ENCODE data around the gene VWA2. TPM values are rescaled to one million over a fixed set of nuclear protein-coding genes. Genes with fewer than 3 reads are reported as not detected.

VWA2 gene
- total RNA-seq, 2 experiments from 2014 or later, result not detected

- H3K4me1 Mint-ChIP-seq, result no peaks in the 10 kb centered on the region
- ATAC-seq (no peak), DNase-seq (no peak)
- intact Hi-C loops (cut with DNase I, micrococcal nuclease), result no loop called here
- no peak overlapping the region for H3K4me3 Mint-ChIP-seq
- H3K9me3 Mint-ChIP-seq (ENCODE audit: low read depth), result no peaks in the 10 kb centered on the region
- H3K36me3 Mint-ChIP-seq (ENCODE audit: low read depth), result no peaks in the 10 kb centered on the region
- H3K27ac Mint-ChIP-seq, result no peak overlapping the region
- POLR2A ChIA-PET, result no interaction called here
- CTCF ChIA-PET, result no interaction called here
- peaks cover 10% of the 10 kb centered on the region for H3K27me3 Mint-ChIP-seq
Observed at GRCh38 chr10:114279289-114279688, 40.2 kb downstream of the VWA2 start.

DNA sequence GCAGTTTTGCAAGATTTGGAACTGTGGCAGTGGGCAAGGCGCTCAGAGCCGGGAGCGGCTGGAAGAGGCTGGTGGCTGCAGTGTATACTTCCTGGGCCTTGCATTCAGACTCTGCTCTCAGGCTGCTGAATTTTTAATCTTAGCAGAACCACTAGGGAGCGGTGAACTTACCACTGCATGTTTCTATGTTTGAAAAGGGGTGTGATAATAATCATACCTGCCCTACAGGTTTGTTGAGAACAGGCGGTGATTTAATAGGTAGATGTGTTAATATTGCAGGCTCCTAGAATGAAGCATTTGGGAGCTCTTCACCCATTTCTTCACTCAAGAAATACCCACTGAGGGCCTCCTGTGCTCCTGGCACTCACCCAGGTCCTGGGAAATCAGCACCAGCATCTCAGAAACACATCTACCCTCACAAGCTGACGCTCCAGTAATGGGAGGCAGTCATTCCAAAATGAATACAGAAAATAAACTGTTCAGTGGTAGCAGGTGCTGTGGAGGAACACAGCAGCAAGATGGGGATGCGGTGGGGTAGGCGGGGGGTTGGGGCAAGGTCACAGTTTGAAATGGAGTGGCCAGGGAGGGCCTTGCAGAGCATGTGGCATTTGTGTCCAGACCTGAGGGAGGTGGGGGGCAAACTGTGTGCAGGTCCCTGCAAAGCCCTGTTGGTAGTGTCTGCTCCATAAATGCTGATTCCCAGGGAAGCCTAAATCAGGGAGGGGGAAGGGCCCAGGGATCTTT is 41.0 kb downstream of the VWA2 start:
- H3K27ac Mint-ChIP-seq, result no peak overlapping the region
- H3K36me3 Mint-ChIP-seq (ENCODE audit: low read depth), result no peaks in the 10 kb centered on the region
- no peaks in the 10 kb centered on the region for H3K4me1 Mint-ChIP-seq
- no peak overlapping the region for H3K4me3 Mint-ChIP-seq
- no peak for ATAC-seq
- DNase-seq, result no peak
- intact Hi-C loops (cut with DNase I, micrococcal nuclease), result no loop called here
- POLR2A ChIA-PET, result no interaction called here
- H3K9me3 Mint-ChIP-seq (ENCODE audit: low read depth), result no peaks in the 10 kb centered on the region
- H3K27me3 Mint-ChIP-seq, result peaks cover 6% of the 10 kb centered on the region
- CTCF ChIA-PET, result interaction anchor here (0.6 kb wide), 1 partner anchor 1372 kb away, joined by 3 read pairs; no protein-coding TSS in a partner anchor

DNA sequence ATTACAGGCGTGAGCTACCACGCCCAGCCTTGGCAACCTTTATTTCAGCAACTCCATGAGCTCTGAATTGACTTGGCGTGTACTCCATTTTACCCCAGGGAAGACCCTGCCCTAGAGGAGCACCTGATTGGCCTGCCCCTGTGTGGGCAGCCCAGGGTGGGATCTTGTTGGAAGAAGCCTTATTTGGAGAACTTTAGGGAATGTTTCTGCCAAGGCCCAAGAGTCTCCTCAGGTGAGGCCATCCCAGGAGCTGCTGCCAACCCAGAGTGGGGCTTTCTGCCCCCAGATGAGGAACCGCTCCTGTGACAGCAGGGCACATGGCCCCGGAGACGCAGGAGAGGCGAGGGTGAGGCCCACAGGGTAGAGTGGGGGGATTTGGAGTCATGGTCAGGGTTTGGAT is 42.0 kb downstream of the VWA2 start:
- ATAC-seq, result no peak
- no peak overlapping the region for H3K4me3 Mint-ChIP-seq
- no peaks in the 10 kb centered on the region for H3K9me3 Mint-ChIP-seq (ENCODE audit: low read depth)
- no peak overlapping the region for H3K27ac Mint-ChIP-seq
- H3K36me3 Mint-ChIP-seq (ENCODE audit: low read depth), result no peaks in the 10 kb centered on the region
- no peak for DNase-seq
- intact Hi-C loops (cut with DNase I, micrococcal nuclease), result no loop called here
- ChIA-PET POLR2A (no interaction called here), CTCF (no interaction called here)
- H3K4me1 Mint-ChIP-seq, result no peaks in the 10 kb centered on the region
- peaks cover 5% of the 10 kb centered on the region for H3K27me3 Mint-ChIP-seq

DNA sequence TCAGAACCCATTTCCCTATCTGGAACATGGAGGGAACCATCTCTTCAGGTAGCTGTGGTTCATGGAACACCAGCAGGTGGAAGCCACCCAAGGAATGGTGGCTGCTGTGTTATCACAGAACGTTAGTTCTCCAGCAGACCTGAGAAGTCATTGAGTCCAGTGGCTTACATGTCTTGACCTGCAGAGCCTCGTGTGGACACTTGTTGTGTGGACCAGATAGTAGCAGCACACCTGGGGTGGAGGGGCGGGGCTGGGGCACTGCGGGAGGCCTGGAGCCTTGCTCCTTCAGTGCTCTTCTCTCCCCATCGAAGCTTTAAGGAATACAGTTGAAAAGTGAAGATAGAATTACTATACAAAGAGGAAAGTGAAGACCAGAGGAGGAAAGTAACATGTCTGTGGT is 42.4 kb downstream of the VWA2 start:
- CTCF ChIA-PET, result no interaction called here

GRCh38 chr10:114282526-114282925 is 43.5 kb downstream of the VWA2 start:
- intact Hi-C loops (cut with DNase I, micrococcal nuclease), result no loop called here
- H3K27ac Mint-ChIP-seq, result no peak overlapping the region
- H3K9me3 Mint-ChIP-seq (ENCODE audit: low read depth), result no peaks in the 10 kb centered on the region
- H3K27me3 Mint-ChIP-seq, result peaks cover 3% of the 10 kb centered on the region
- ChIA-PET POLR2A (no interaction called here), CTCF (interaction anchor here (0.6 kb wide), 2 partner anchors 35 to 447 kb away, joined by 3 read pairs; no protein-coding TSS in a partner anchor)
- no peak for ATAC-seq
- no peak overlapping the region for H3K4me3 Mint-ChIP-seq
- DNase-seq, result no peak
- H3K36me3 Mint-ChIP-seq (ENCODE audit: low read depth), result no peaks in the 10 kb centered on the region
- H3K4me1 Mint-ChIP-seq, result no peaks in the 10 kb centered on the region

More for the DNA sequence above, 42.4 kb downstream of the VWA2 start:
- no peak for ATAC-seq
- intact Hi-C loops (cut with DNase I, micrococcal nuclease), result no loop called here
- Mint-ChIP-seq H3K27me3 (peaks cover 5% of the 10 kb centered on the region), H3K36me3 (ENCODE audit: low read depth) (no peaks in the 10 kb centered on the region), H3K9me3 (ENCODE audit: low read depth) (no peaks in the 10 kb centered on the region), H3K27ac (no peak overlapping the region), H3K4me1 (no peaks in the 10 kb centered on the region), H3K4me3 (no peak overlapping the region)
- POLR2A ChIA-PET, result no interaction called here
- no peak for DNase-seq

DNA sequence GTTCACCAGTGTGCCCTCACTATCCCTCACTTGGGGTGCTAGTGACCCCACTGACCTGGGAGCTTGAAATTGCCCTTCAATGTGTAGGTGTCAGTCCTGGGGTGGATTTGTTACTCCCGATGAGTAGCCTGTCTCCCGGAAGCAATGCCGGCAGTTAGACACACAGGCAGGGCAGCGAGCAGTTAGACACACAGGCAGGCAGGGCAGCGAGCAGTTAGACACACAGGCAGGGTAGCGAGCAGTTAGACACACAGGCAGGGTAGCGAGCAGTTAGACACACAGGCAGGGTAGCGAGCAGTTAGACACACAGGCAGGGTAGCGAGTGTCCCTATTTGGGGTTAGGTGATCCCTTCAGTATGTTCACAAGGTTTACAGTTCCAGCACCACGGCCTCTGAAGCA is 44.0 kb downstream of the VWA2 start:
- ChIA-PET CTCF (interaction anchor here (0.6 kb wide), 2 partner anchors 25 to 448 kb away, joined by 3 read pairs; no protein-coding TSS in a partner anchor), POLR2A (no interaction called here)
- Mint-ChIP-seq H3K36me3 (ENCODE audit: low read depth) (no peaks in the 10 kb centered on the region), H3K27me3 (peaks cover 2% of the 10 kb centered on the region), H3K27ac (no peak overlapping the region), H3K9me3 (ENCODE audit: low read depth) (no peaks in the 10 kb centered on the region), H3K4me1 (no peaks in the 10 kb centered on the region), H3K4me3 (no peak overlapping the region)
- no peak for DNase-seq
- ATAC-seq, result no peak
- intact Hi-C loops (cut with DNase I, micrococcal nuclease), result no loop called here

GRCh38 chr10:114283535-114284234 is 44.6 kb downstream of the VWA2 start:
- intact Hi-C loops (cut with DNase I, micrococcal nuclease), result no loop called here
- ATAC-seq (no peak), DNase-seq (no peak)
- H3K27ac Mint-ChIP-seq, result no peak overlapping the region
- ChIA-PET CTCF (interaction anchor here (0.6 to 2.8 kb wide), 2 partner anchors 20 to 25 kb away, joined by 3 to 11 read pairs; no protein-coding TSS in a partner anchor), POLR2A (interaction anchor here (0.6 kb wide), 1 partner anchor 1844 kb away, joined by 10 read pairs; no protein-coding TSS in a partner anchor)
- H3K36me3 Mint-ChIP-seq (ENCODE audit: low read depth), result no peaks in the 10 kb centered on the region
- no peaks in the 10 kb centered on the region for H3K27me3 Mint-ChIP-seq
- no peaks in the 10 kb centered on the region for H3K4me1 Mint-ChIP-seq
- no peak overlapping the region for H3K4me3 Mint-ChIP-seq
- H3K9me3 Mint-ChIP-seq (ENCODE audit: low read depth), result no peaks in the 10 kb centered on the region

GRCh38 chr10:114284346-114285071 is 45.5 kb downstream of the VWA2 start:
- ChIA-PET CTCF (interaction anchor here (2.8 kb wide), 1 partner anchor 19 kb away, joined by 11 read pairs; no protein-coding TSS in a partner anchor), POLR2A (no interaction called here)
- DNase-seq (no peak), ATAC-seq (no peak)
- H3K27ac Mint-ChIP-seq, result no peak overlapping the region
- no peaks in the 10 kb centered on the region for H3K36me3 Mint-ChIP-seq (ENCODE audit: low read depth)
- no peaks in the 10 kb centered on the region for H3K9me3 Mint-ChIP-seq (ENCODE audit: low read depth)
- no peak overlapping the region for H3K4me3 Mint-ChIP-seq
- intact Hi-C loops (cut with DNase I, micrococcal nuclease), result no loop called here
- no peaks in the 10 kb centered on the region for H3K4me1 Mint-ChIP-seq
- no peaks in the 10 kb centered on the region for H3K27me3 Mint-ChIP-seq

DNA sequence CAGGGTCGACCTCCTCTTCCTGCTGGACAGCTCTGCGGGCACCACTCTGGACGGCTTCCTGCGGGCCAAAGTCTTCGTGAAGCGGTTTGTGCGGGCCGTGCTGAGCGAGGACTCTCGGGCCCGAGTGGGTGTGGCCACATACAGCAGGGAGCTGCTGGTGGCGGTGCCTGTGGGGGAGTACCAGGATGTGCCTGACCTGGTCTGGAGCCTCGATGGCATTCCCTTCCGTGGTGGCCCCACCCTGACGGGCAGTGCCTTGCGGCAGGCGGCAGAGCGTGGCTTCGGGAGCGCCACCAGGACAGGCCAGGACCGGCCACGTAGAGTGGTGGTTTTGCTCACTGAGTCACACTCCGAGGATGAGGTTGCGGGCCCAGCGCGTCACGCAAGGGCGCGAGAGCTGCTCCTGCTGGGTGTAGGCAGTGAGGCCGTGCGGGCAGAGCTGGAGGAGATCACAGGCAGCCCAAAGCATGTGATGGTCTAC is 46.9 kb downstream of the VWA2 start:
- H3K9me3 Mint-ChIP-seq (ENCODE audit: low read depth), result no peaks in the 10 kb centered on the region
- no peak overlapping the region for H3K27ac Mint-ChIP-seq
- ChIA-PET CTCF (interaction anchor here (2.8 kb wide), 1 partner anchor 18 kb away, joined by 11 read pairs; no protein-coding TSS in a partner anchor), POLR2A (no interaction called here)
- no peak overlapping the region for H3K4me3 Mint-ChIP-seq
- H3K36me3 Mint-ChIP-seq (ENCODE audit: low read depth), result no peaks in the 10 kb centered on the region
- ATAC-seq, result no peak
- no peak for DNase-seq
- intact Hi-C loops (cut with DNase I, micrococcal nuclease), result no loop called here
- no peaks in the 10 kb centered on the region for H3K27me3 Mint-ChIP-seq
- no peaks in the 10 kb centered on the region for H3K4me1 Mint-ChIP-seq

GRCh38 chr10:114286921-114287320 is 47.9 kb downstream of the VWA2 start:
- Mint-ChIP-seq H3K4me3 (no peak overlapping the region), H3K27ac (no peak overlapping the region), H3K9me3 (ENCODE audit: low read depth) (no peaks in the 10 kb centered on the region), H3K27me3 (no peaks in the 10 kb centered on the region), H3K36me3 (ENCODE audit: low read depth) (no peaks in the 10 kb centered on the region), H3K4me1 (no peaks in the 10 kb centered on the region)
- intact Hi-C loops (cut with DNase I, micrococcal nuclease), result no loop called here
- no peak for DNase-seq
- POLR2A ChIA-PET, result no interaction called here
- CTCF ChIA-PET, result no interaction called here
- no peak for ATAC-seq

DNA sequence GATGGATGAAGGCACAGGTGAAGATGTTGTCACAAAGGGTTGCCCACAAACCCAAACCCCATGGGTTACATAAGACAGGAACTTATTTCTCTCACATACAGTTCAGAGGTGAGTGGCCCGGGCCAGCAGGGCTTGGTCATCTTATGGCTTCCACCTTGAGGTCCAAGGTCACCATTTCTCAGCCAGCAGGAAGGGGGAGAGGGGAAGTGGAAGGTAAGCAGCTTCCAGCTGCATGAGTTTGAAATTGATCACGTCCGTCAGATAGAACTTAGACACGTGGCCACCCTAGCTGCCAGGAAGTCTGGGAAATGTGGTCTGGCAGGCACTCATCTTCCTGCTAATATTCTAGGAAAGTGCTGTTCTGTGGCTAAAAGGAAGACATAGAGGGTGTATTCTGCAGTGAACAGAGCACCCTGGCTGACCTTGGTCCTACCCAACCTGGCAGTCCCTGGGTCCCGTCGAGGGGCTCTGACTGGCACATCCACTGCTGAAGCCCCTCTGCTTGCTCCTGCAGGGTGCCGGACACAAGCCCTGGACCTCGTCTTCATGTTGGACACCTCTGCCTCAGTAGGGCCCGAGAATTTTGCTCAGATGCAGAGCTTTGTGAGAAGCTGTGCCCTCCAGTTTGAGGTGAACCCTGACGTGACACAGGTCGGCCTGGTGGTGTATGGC is 49.5 kb downstream of the VWA2 start:
- no peak for ATAC-seq
- no peaks in the 10 kb centered on the region for H3K4me1 Mint-ChIP-seq
- no peaks in the 10 kb centered on the region for H3K36me3 Mint-ChIP-seq (ENCODE audit: low read depth)
- CTCF ChIA-PET, result interaction anchor here (4.6 kb wide), 1 partner anchor 15 kb away, joined by 27 read pairs; no protein-coding TSS in a partner anchor
- H3K9me3 Mint-ChIP-seq (ENCODE audit: low read depth), result no peaks in the 10 kb centered on the region
- no peak overlapping the region for H3K4me3 Mint-ChIP-seq
- POLR2A ChIA-PET, result no interaction called here
- intact Hi-C loops (cut with DNase I, micrococcal nuclease), result no loop called here
- no peaks in the 10 kb centered on the region for H3K27me3 Mint-ChIP-seq
- no peak for DNase-seq
- no peak overlapping the region for H3K27ac Mint-ChIP-seq
